GM12892 (cell line): ENCODE results near the gene MYB.

Experiments
- DNase-seq: peaks from one replicate; pipeline ENCODE4 v3.0.0; 2011; ENCODE audit not compliant: insufficient read length
- FAIRE-seq: peaks from 2 replicates; lab custom pipeline; 2011; peaks lifted over from hg19 to GRCh38; lab: Jason Lieb, UNC
- POLR2A ChIP-seq: IDR thresholded peaks from 2 replicates; pipeline ENCODE4 v1.6.1; 2011; ENCODE audit warnings: low read depth, low read length, control low read depth
- POLR2AphosphoS5 ChIP-seq: IDR thresholded peaks from 2 replicates; pipeline ENCODE4 v1.6.1; 2011; ENCODE audit warnings: low read depth, low read length, control low read depth
- TAF1 ChIP-seq: IDR thresholded peaks from 2 replicates; pipeline ENCODE4 v1.6.1; 2011; ENCODE audit warnings: low read depth, mild to moderate bottlenecking, control low read depth, low read length, borderline replicate concordance

The MYB gene

GRCh38 chr6:135261872-135262725 is 81.0 kb downstream of the MYB start:
- FAIRE-seq = no peak
- no peak for TF ChIP-seq POLR2A
- TF ChIP-seq POLR2AphosphoS5 = no peak
- TF ChIP-seq TAF1 = no peak
- DNase-seq = no peak

DNA sequence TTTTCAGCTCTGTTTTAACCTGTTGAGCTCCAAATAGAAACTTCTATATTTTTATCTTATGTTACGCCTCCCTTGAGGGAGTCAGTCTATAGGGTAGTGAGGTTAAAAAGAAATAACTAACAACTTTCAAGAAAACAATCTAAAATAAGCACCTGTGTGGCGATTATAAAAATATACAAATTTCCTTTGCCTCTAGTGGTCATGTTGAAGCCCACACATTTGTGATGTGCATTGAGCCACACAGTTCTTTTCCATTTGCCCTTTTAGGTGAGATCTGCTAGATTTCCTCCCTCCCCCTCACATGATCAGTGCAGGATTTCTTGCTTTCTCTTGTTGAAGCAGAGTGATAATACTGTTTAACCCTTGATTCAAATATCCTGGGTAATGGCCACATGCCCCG is 84.2 kb downstream of the MYB start:
- FAIRE-seq (no peak), DNase-seq (no peak)
- TF ChIP-seq POLR2A (no peak), POLR2AphosphoS5 (no peak), TAF1 (no peak)

- no peak for FAIRE-seq
- TF ChIP-seq POLR2A (no peak), TAF1 (no peak), POLR2AphosphoS5 (no peak)
- DNase-seq = no peak
Observed at GRCh38 chr6:135266675-135267074, 85.6 kb downstream of the MYB start.

DNA sequence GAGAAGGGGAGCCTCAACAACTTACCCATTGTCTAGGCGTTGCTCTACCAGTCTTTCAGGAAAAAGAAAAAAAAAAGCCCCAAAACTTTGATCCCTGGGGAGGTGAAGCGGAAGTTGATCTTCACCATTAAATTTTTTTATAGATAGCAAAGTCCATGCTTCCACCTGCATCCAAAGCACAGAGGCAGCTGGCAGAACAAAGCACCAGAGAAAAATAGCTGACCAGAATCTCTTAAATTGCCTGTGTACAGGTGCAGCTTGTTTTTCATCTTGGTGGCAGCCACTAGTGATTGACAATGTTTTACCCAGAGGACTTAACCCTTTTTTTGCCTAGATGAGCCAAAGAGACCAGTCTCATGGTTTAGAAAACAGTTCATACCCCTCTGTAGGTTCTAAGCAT is 86.0 kb downstream of the MYB start:
- no peak for DNase-seq
- no peak for FAIRE-seq
- TF ChIP-seq TAF1 (no peak), POLR2A (no peak), POLR2AphosphoS5 (no peak)

- FAIRE-seq (no peak), DNase-seq (no peak)
- TF ChIP-seq TAF1 (no peak), POLR2A (no peak), POLR2AphosphoS5 (no peak)
Observed at GRCh38 chr6:135268263-135268662, 87.2 kb downstream of the MYB start.

GRCh38 chr6:135268740-135269139 is 87.6 kb downstream of the MYB start:
- FAIRE-seq (no peak), DNase-seq (no peak)
- TF ChIP-seq POLR2AphosphoS5 (no peak), POLR2A (no peak), TAF1 (no peak)
